Endometrium (tissue), 2 donors: ENCODE results near the gene DNAJC15.

Source experiments
- FAIRE-seq: peaks from 2 replicates; lab custom pipeline; 2012; peaks lifted over from hg19 to GRCh38; lab: Jason Lieb, UNC
- donor health status: control.
- donor health status: control.

The DNAJC15 gene

DNA sequence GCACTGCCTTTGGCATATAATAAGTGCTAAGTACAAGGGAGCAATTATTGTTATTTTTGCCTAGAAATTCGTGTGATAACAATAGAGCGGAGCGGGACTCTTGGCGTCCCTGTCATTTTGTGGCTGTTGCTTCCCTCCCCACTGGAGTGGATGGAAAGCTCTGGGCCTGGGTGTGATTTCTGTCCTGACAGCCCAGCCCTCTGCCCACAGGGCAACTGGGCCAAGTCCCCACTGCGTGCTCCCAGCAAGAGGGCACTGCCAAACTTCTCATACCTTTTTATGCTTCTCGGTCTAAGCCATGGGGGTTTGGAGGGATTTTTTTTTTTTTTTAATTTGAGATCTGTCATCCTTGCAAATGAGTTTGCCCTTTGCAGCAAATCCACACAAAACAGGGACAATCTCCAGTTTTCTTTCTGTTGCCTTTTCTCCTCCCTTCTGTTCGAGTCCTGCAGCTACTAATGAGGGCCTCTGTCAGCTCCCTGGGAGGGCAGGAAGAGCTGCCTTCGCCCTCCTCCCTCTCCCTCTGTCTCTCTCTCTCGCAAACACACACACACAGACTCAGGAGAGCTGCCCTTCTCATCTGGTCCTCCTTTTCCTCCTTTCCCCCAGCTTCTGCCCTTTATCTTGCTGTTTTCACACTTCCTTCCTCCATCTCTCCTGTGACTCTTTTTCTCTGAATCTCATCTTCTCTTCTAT is 103.9 kb downstream of the DNAJC15 start:
- FAIRE-seq = no peak

DNA sequence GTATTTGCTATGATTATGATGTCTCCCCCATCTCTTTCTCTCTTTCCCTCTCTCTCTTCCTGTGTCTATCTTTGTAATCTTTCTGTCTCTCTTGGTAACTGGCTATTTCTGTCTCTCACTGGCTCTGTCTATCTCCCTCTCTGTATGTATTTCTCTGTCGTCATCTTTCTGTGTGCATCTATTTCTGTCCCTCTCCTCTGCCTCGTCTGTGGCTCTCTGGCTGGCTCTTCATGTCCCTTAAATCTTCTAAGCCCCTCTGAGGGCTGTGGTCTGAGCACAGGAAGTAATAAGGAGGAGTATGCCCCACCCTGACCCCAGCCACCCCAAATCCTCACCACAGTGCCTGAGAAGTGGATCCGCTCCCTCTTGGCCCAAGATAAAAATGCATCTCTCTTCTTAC is 104.4 kb downstream of the DNAJC15 start:
- no peak for FAIRE-seq

DNA sequence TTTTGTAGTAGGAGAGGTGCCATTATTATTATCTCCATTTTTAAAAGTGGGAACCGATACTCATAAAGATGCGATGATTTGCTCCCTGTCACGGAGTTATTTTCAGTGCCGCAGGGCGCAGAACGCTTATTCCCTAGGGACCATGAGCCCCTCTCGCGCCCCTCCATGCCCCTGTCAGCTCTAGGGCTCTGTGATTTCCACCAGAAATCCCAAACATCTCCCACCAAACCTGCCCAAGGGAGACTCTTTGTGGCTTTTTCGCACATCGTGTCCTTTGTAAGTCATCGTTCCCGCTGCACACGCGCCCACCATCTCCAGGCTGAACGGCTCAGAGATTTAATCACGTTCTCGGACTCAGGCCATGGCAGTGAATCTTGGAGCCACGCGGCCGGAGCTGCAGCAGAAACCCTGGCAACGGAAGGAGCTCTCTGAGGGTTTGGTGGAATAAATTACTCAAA is 105.1 kb downstream of the DNAJC15 start:
- no peak for FAIRE-seq

DNA sequence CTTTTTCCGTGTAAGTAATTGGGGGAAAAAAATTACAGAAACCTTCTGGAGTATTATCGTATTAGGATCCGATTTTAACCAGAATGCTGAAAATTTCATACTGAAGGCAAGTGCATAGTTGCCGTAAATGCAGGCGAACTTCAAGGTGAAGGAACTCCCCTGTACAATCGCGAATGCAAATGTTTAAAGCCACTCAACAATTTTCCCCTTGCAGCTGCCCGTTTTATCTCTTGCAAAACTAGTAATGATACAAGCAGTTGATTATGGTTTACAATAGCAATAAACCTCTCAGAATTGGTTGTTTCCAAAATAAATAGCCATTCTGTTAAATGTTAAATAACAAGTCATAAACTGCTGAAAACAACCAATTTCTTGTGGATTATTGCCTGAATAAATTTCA is 105.7 kb downstream of the DNAJC15 start:
- FAIRE-seq = peak; percentile 71

GRCh38 chr13:43129511-43130110 is 106.2 kb downstream of the DNAJC15 start:
- FAIRE-seq = no peak

DNA sequence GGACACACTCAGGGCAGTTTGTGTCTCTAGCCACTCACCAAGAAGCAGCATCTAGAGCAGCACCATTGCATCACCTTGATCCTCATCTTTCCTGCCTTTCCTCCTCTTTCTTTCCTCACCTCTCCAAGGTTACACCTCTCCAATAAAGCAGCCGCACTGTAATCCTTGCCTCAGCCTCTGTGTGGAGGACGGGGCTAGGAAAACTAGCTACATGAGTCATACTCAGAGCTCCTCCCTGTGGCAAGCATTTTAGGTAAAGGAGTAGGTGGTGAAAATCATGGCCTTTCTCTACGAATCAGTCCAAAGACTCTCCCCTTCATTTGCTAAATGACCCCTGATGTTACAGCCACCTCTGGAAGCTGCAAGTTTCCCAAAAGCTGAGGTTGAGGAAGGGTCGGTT is 108.9 kb downstream of the DNAJC15 start:
- FAIRE-seq = no peak

- no peak for FAIRE-seq
Measured at GRCh38 chr13:43132911-43133310, 109.5 kb downstream of the DNAJC15 start.

DNA sequence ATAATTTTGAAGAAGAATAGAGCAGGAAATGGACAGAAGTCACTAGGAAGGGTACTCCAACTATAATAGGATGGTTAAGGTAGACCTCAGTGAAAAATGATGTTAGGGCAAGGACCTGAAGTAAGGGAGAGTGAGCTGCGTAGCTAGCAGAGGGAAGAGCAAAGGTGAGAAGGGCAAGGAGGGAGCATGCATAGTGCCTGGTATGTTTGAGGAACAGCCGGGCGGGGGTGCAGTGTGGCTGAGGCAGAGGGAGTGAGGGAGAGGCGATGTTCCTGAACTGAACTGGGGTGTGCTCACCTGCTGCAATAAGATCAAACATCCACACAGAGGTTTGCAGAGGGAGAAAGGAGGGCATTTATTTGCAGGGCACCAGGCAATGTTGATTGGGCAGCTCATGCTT is 110.4 kb downstream of the DNAJC15 start:
- no peak for FAIRE-seq

GRCh38 chr13:43134868-43135267 is 111.5 kb downstream of the DNAJC15 start:
- no peak for FAIRE-seq

DNA sequence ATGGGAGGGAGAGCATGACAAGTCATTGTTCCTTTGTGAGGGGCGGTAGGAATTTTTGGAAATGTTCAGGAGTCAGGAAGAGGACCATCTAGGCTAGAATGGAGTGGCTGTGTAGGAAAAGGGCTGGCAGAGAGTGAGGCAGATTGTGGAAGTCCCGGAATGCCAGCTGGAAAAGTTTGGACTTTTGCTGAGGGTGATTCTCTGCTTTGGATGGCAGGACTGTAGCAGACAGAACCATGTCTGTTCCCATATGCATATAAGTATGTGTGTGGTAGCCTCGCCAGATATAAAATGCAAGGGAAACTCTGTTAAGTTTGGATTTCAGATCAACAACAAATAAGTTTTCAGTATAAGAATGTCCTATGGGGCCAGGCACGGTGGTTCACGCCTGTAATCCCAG is 112.1 kb downstream of the DNAJC15 start:
- no peak for FAIRE-seq

- no peak for FAIRE-seq
Measured at GRCh38 chr13:43136920-43137575, 113.7 kb downstream of the DNAJC15 start.

DNA sequence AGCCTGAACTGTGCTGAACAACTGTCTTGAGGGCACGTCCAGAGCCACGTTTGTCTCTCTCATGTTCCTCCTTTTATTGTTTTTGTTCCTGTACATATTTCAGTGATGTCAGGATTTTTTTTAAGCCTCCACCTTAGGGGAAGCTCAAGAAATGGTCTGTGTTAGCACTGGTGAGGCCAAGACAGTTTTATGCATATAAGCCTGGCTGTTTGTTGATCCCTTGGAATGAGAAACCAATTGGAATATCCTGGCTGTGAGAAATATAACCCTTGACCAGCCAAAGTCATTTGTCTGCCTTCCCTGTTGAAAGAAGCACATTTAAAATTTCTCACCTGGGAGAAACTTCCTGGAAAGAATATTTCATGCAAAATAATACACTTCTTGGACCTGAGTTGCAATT is 115.8 kb downstream of the DNAJC15 start:
- no peak for FAIRE-seq

- FAIRE-seq = no peak
Measured at GRCh38 chr13:43139921-43140320, 116.5 kb downstream of the DNAJC15 start.

DNA sequence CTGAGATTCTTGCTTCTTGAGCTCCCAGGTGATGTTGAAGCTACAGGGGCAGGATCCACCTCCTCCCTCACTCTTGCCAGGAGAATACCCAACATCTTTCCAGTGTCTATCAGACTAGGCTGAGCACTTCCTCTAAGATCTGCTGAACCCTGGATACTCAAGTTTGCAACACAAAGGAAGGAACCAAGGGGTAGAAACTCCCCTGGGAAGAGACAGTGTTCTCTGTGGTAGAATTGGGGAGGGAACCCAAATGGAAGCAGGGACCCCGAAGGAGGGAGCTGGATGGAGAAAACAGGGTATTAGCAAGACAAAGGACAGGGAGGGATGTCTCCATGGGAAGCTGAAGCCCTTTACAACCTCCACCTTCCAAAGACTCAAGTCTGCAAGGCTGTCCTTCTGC is 117.6 kb downstream of the DNAJC15 start:
- FAIRE-seq = no peak

DNA sequence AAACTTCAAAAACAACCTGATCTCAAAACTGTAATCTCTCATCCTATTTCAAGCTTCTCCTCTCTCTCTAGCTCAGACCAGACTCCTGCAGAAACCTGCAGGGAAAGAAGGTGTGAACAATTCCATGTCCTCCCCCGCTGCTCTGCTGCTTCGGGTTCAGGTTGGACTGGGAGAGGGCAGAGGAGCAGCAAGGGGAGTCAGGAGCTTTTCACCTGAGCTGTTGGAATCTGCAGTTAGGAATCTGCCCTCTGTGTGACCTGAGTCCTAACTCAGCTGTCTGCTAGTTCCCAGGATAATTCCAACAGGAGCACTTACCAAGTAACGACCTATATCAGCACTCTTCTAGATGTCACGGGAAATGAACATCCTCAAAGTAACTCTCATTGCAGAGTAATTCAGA is 118.3 kb downstream of the DNAJC15 start:
- FAIRE-seq = no peak

DNA sequence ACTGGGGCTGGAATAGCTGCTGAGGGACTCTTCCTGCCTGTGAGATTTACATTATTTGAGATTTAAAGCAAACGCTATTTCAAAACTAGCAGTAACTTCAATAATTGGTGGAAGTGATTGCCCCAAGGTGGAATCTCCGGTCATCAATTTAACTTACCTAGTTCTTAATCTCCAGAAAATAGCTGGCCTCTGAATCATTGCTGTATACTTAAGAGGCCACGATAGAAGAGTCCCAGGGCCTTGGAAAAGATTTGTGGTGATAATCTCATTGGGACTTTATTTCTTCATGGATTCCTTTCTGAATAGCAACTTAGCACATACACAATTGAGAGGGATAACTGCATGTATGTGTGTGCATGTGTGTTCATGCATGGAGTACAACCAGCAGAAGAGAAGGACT is 120.2 kb downstream of the DNAJC15 start:
- no peak for FAIRE-seq

- FAIRE-seq = no peak
Measured at GRCh38 chr13:43145534-43146196, 122.3 kb downstream of the DNAJC15 start.

DNA sequence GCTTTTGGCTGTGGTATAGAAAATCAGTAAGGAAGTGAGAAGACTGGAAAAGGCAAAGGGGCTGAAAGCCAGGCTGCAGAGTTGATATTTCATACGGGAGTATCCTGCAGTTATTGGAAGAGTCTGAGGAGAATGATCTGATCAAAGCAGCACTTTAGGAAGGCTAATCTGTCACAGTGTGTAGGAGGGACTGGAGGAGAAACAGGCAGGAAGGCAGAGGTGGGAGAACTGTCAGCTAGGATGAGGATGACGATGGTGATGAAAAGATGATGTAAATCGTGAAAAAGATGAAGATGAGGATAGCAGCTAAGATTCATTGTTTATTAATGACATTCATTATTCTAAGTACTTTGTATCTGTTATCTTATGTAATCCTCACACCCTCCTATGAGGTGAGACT is 123.0 kb downstream of the DNAJC15 start:
- FAIRE-seq = no peak

GRCh38 chr13:43150369-43151207 is 127.2 kb downstream of the DNAJC15 start:
- FAIRE-seq = no peak

- FAIRE-seq = no peak
Measured at GRCh38 chr13:43153436-43154090, 130.2 kb downstream of the DNAJC15 start.

DNA sequence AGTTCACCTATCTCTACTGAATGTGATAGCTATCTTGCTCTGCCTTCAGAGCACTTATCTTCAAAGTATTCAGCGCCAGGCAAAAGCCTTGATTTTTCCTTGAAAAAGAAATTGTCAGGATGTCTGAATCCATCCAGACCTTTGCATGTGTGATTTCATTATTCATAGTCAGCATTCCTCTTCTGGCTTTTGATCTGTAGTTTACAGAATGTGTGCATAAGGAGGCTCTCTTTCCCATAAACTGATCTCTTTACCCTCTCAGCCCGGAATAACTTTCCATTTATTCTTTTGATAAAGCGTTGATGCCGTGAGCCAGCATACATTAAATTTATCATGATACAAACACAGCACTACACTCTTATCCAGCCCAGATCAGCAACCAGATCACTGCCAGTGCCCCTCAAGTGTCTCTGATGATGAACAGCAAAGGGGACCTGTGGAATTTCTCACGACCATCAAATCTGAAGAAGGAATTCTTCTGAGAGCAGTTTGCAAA is 130.8 kb downstream of the DNAJC15 start:
- FAIRE-seq = no peak
